GM08714 (cell line): ENCODE data around the gene LEP.

Experiments used
- H3K4me3 ChIP-seq: fragments of 200-500 bp; sonication (Bioruptor generic); 2 replicates; pipeline ENCODE4 v1.5.1; 2014; ENCODE audit warnings: mild to moderate bottlenecking, low read length, inconsistent platforms
- ZNF274 ChIP-seq: IDR thresholded peaks from 2 replicates; pipeline ENCODE4 v1.6.1; 2012; ENCODE audit warnings: mild to moderate bottlenecking, low read depth, low read length

Gene LEP

GRCh38 chr7:128240696-128241386, at the start of gene LEP:
TSS of gene LEP (plus strand) at chr7:128241278. CDS start at chr7:128252019, 10,741 bp downstream.
- H3K4me3 ChIP-seq = no peak within 1 kb of the TSS
- no peak for TF ChIP-seq ZNF274

- TF ChIP-seq ZNF274 = no peak
- no peak overlapping the region for H3K4me3 ChIP-seq
Observed at GRCh38 chr7:128192497-128193142, 48.5 kb upstream of the LEP start.

GRCh38 chr7:128194533-128195282, 46.4 kb upstream of the LEP start:
- no peak for TF ChIP-seq ZNF274
- H3K4me3 ChIP-seq = no peak overlapping the region

- H3K4me3 ChIP-seq = no peak overlapping the region
- no peak for TF ChIP-seq ZNF274
Observed at GRCh38 chr7:128197589-128197988, 43.5 kb upstream of the LEP start.

GRCh38 chr7:128197989-128198580, 43.0 kb upstream of the LEP start:
- TF ChIP-seq ZNF274 = no peak
- no peak overlapping the region for H3K4me3 ChIP-seq

- no peak for TF ChIP-seq ZNF274
- no peak overlapping the region for H3K4me3 ChIP-seq
Observed at GRCh38 chr7:128200376-128200775, 40.7 kb upstream of the LEP start.

- no peak for TF ChIP-seq ZNF274
- no peak overlapping the region for H3K4me3 ChIP-seq
Observed at GRCh38 chr7:128201067-128201689, 39.9 kb upstream of the LEP start.

GRCh38 chr7:128201690-128202085, 39.4 kb upstream of the LEP start:
- TF ChIP-seq ZNF274 = no peak
- H3K4me3 ChIP-seq = no peak overlapping the region

GRCh38 chr7:128202287-128202957, 38.7 kb upstream of the LEP start:
- H3K4me3 ChIP-seq = no peak overlapping the region
- no peak for TF ChIP-seq ZNF274

GRCh38 chr7:128203047-128203491, 38.0 kb upstream of the LEP start:
- no peak for TF ChIP-seq ZNF274
- H3K4me3 ChIP-seq = no peak overlapping the region

GRCh38 chr7:128203710-128204214, 37.3 kb upstream of the LEP start:
- no peak overlapping the region for H3K4me3 ChIP-seq
- TF ChIP-seq ZNF274 = no peak

GRCh38 chr7:128204455-128204854, 36.6 kb upstream of the LEP start:
- no peak for TF ChIP-seq ZNF274
- no peak overlapping the region for H3K4me3 ChIP-seq

- no peak for TF ChIP-seq ZNF274
- no peak overlapping the region for H3K4me3 ChIP-seq
Observed at GRCh38 chr7:128205068-128205467, 36.0 kb upstream of the LEP start.
